GM21515 (cell line): ENCODE data around the gene FANCI.

Experiments used
- ATAC-seq: cut with Tn5 transposase; IDR thresholded peaks from one replicate; pipeline ENCODE4 v1.9.1; 2021; ENCODE audit not compliant: unreplicated experiment

FANCI gene

DNA sequence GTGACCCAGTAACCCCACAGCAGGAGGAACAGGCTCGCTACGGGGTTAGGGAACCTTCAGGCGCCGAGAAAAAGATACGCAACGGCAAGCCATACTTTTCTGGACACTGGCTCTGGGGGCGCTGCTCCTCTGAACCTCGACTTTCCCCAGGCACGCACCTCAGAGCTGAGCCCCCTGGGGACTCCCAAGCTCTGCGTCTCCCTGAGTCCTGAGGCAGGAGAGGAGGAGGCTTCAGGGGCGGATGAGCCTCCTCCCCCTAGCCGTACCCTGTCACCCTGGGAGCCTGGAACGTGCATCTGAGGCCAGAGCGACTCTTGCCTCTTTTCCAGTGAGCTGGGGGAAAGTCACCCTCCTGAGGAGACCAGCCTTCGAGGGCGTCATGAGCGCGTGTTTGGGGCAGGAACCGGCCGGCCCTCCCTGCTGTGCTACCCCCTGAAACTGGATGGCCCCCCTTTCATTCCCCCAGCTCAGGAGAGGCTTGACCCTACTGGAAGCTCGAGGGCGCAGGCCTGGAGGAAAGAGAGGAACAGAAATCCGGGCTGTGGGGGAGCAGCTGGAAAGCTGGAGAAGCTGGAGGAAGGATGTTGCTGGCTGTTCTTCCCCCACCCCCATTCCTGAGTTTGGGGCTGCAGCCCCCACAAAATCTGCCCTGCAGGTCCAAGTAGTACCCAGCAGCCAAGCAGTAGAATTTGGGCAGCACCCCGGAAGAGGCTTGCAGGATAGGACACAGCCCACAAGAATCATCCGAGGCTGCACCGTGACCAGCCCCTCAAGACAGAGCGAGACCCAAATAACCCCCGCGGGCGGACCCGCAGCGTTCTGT lies 115.9 kb downstream of the FANCI start:
- no peak for ATAC-seq

DNA sequence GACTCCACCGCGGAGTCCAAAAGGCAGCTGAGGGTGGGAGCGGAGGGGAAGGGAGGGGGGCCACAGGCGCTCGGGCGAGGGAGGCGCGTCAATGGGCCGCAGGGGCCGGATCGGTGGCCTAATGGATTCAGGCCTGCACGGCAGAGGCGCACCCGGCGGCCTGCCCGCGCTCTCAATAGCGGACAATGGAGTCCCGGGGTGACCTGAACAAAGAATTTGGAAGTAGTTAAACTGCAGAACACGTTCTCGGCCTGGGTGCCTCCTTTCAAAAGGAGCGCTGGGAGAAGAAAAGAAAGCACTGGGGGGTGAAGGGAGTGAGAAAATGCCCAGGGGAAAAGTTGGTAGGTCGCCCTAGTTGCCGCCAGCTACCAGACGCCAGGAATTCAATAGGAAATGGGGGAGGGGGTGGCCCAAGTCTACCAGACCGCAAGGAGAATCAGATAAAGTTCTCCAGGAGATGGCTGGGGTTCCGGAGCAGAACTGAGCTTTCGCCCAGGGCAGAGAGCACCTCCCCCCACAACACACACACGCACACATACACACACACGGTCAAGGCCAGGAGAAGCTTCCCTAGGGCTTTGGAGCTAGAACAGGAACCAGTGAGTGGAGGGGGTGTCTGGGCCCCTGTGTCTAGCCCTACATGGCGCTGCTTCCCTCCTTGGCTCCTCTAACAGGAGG lies 116.7 kb downstream of the FANCI start:
- ATAC-seq = no peak

DNA sequence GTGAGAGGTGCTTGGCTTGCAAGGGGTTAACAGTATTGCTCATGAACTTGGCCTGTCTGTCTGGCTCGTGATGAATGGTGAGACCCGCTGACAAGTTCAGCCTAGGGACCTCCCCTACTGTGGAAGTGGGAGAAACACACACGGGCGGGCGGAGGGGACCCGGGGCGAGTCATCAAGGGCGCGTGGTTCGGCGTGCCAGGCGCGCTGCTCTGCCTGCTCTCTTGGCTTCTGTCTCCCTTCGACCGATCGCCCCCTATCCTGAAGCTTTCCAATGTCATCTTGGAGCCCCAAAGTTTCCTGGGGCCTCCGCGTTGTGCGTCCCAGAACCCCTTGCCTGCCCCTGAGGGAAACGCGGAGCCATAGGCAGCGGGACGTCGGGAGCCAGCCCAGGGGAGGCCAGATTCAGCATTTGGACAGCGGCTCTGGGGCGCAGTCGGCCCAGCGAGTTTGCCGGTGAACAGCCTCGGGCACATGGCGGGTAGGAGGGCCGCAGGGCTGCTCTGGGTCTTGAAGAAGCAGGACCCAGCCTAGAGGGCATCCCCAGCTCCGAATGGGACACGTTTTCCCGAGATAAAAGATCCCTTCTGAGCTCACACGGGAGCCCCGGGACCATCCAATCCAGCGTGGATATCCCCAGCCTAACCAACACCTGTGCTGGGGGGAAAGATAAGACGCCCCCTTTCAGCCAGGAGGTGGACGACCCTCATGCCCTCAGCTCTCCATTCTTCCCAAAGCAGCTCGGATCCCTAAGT lies 117.8 kb downstream of the FANCI start:
- no peak for ATAC-seq

DNA sequence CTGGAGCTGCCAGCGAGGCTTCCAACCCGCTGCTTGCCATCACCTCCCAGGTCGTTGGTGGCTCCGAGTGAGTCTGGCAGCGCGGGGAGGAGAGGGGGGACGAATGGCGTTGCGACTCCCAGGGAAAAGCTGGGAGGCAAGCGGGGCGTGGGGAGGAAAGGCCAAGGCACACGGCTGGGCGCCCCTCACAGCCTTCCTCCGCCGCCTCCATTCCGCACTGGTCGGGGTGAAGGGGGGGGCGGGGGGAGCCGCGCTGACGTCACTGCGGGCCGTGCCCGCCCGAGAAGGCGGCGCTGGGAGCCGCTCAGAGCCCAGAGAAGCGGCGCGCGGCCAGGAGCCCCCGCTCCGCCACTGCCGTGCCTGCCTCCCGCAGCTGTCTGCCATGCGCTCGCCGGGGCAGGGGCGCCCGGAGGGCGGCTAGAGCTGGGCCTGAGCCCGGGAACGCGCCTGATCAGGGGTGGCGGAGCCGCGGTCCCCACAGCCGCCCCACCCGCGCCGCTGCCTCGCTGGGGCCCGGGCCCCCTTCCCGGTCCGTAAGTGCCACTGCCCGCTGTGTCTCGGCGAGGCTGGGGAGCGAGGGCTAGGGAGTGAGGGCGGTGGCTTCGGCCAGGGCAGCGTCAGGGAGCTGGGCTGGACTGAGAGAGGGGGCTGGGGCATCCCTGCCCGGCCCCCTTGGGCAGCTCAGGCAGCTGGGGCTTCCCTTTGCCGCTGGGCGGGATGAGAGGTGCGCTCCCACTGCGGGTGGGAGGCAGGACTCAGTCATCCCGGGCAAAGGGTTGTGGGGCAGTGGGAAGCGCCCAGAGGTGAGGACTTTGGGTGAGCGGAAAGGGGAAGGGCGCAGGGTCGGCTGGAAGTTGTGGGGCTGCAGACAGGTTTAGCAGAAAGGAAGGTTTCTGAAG lies 118.7 kb downstream of the FANCI start:
- ATAC-seq = no peak

DNA sequence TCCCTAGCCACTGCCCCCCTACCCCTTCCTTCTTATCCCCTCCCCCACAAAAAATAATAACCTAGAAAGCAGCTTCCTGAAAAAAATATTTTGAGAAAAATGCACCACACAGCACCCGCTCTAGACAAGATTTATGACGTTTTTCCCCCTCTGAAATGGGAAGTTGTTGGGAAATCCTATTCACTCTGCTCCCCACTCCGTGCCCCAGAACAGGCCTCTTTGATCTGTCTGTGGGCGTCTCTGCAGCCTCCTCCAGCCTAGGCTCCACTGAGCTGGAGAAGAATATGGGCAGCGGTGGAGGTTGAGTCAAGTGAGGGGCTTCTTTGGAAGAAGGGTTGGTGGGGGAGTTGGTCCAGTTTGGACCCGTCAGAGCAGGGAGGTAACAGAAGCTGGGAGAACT lies 119.4 kb downstream of the FANCI start:
- ATAC-seq = no peak

DNA sequence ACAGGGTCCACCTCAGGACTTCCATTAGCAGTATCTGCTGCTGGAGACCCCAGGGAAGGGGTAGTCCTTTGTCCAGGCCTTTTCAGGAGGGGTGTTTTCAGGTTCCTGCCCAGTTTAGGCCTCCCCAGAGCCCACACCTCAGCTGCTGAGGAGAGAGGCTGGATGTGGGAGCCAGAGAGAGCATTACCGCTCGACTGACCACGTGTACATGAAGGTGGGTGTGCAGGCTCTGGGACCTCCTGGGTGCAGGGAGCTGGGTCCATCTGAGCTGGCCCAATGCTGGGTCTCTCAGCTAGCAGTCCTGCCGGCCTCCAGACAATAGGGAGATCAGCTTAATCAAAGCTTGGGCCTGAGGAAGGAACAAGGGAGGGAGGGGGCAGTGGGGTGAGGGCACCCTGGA lies 120.0 kb downstream of the FANCI start:
- ATAC-seq = no peak

DNA sequence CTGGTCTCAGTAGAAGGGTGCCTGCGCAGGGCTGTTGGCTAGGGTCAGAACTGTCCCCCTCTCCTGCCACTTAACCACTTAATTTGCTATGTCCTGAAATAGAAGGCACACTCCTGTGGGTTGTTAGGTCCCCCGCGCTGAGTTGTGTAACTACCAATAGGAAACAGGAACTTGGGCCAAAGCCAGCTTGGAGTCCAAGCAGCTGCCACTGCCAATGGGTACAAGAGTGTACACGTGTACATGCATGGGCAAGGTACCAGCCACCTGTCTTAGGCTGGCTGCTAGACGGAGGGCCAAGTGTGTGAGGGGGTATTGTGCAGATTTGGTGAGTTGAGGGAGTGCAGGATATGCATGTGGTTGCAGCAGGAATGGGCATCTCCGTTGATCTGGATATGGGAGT lies 120.6 kb downstream of the FANCI start:
- ATAC-seq = no peak

DNA sequence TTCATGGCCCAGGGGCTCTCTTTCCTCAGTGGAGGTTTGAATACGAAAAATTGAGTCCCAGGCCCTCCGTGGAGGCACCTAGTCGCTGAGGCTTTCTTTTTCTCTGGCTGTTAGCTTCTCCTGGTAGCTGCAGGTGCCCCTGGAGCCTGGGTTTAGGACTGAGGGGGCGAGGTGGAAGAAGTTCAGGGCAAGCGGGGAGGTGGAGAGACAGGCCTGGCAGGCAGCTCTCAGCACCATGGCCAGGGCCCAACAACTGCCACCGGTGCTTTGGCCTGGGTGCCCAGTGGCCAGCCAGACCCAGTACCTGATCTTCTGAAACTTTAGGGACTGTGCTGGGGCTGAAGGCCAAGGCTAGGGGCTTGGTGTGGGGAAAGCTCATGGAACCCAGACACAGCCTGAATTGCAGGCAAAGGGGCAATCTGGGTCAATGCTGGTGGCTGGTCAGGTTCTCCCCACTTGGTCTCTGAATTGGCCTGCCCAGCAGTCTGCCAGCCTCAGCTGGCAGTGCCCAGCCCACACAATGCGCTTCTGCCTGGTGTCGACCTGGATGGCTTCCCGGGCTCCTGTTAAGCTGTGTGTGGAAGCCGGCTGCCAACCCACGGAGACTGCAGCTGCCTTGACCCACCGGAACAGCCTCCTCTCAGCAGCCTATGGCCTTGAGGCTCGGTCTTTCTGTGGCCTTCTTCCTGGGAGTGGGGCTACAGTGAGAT lies 121.1 kb downstream of the FANCI start:
- ATAC-seq = no peak

DNA sequence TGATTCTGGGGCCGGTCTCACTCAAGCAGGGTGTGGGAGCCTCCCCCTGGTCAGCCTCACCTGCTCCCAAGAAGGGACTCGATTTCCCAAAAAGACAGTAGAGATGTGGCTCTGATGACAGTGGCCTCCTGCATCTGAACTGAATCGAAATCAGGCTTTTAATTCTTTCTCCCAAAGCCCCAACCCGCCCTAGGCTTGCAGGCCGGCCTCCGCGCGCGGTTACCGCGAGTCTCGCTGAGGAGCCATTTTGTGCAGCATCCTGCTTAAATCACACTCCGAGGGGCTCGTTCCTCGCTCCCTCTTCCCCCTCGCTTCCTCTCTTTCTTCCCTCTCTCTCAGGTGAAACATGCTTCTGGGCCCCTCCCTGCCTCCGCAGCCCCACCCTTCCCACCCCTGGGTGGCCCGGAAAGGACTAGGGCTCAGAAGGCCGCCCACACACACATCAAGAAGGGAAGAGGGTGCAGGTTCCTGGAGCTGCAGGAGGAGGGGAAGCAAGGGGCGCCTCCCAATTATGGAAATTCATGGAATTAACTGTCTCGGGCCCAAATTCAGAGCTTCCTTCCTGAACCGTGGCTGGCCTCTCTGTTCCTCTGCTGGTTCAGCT lies 121.8 kb downstream of the FANCI start:
- no peak for ATAC-seq
